KOPT-K1 (cell line): ENCODE results near the gene MATCAP1.

ENCODE experiments used
- H3K27ac ChIP-seq: fragments of 200-600 bp; sonication (generic); 2 replicates; pipeline ENCODE4 v1.5.1; 2016; ENCODE audit warnings: antibody characterized with exemption, mild to moderate bottlenecking, low read depth, low read length; ENCODE audit not compliant: poor library complexity, severe bottlenecking
- H3K36me3 ChIP-seq: fragments of 200-600 bp; sonication (generic); 2 replicates; pipeline ENCODE4 v1.5.1; 2017; ENCODE audit warnings: antibody characterized with exemption, mild to moderate bottlenecking, low read length, moderate library complexity; ENCODE audit not compliant: insufficient read depth
- H3K9me3 ChIP-seq: fragments of 200-600 bp; sonication (generic); 2 replicates; pipeline ENCODE4 v1.5.1; 2017; ENCODE audit warnings: antibody characterized with exemption, low read length, mild to moderate bottlenecking; ENCODE audit not compliant: insufficient read depth, poor library complexity, severe bottlenecking

MATCAP1 gene

GRCh38 chr16:67199808-67200198 lies 16.0 kb upstream of the MATCAP1 start:
- Histone ChIP-seq H3K9me3 (no peaks in the 10 kb centered on the region), H3K27ac (no peak overlapping the region), H3K36me3 (peaks cover 97% of the 10 kb centered on the region)

GRCh38 chr16:67199011-67199807 lies 15.4 kb upstream of the MATCAP1 start, which contains the start of gene ELMO3:
Gene ELMO3, plus strand, starts transcription at chr16:67199131. Its CDS starts 196 bp downstream, at chr16:67199327.
- Histone ChIP-seq H3K36me3 (peaks cover 99% of the 10 kb centered on the region), H3K27ac (no peak within 1 kb of the TSS)

GRCh38 chr16:67198238-67198734 lies 14.5 kb upstream of the MATCAP1 start:
- H3K9me3 ChIP-seq, result no peaks in the 10 kb centered on the region
- no peak overlapping the region for H3K27ac ChIP-seq
- H3K36me3 ChIP-seq, result peaks cover 99% of the 10 kb centered on the region

More at GRCh38 chr16:67199011-67199807, 15.4 kb upstream of the MATCAP1 start, which contains the start of gene ELMO3:
- H3K9me3 ChIP-seq, result no peaks in the 10 kb centered on the region

GRCh38 chr16:67197704-67198103 lies 13.9 kb upstream of the MATCAP1 start:
- no peaks in the 10 kb centered on the region for H3K9me3 ChIP-seq
- peaks cover 95% of the 10 kb centered on the region for H3K36me3 ChIP-seq
- no peak overlapping the region for H3K27ac ChIP-seq

- no peak overlapping the region for H3K27ac ChIP-seq
- peaks cover 87% of the 10 kb centered on the region for H3K36me3 ChIP-seq
These were observed 13.1 kb upstream of the MATCAP1 start for GRCh38 chr16:67196881-67197280.

GRCh38 chr16:67195676-67196075 lies 11.9 kb upstream of the MATCAP1 start:
- H3K9me3 ChIP-seq, result no peaks in the 10 kb centered on the region
- no peak overlapping the region for H3K27ac ChIP-seq
- H3K36me3 ChIP-seq, result peaks cover 75% of the 10 kb centered on the region

More at GRCh38 chr16:67196881-67197280, 13.1 kb upstream of the MATCAP1 start:
- H3K9me3 ChIP-seq, result no peaks in the 10 kb centered on the region

GRCh38 chr16:67194260-67194659 lies 10.5 kb upstream of the MATCAP1 start:
- Histone ChIP-seq H3K27ac (no peak overlapping the region), H3K9me3 (no peaks in the 10 kb centered on the region), H3K36me3 (peaks cover 61% of the 10 kb centered on the region)

GRCh38 chr16:67193536-67193935 lies 9.8 kb upstream of the MATCAP1 start:
- peaks cover 55% of the 10 kb centered on the region for H3K36me3 ChIP-seq
- H3K9me3 ChIP-seq, result no peaks in the 10 kb centered on the region
- peak overlapping the region; percentile 85 for H3K27ac ChIP-seq

GRCh38 chr16:67192781-67193361 lies 9.1 kb upstream of the MATCAP1 start:
- H3K27ac ChIP-seq, result peak overlapping the region; percentile 85
- H3K9me3 ChIP-seq, result no peaks in the 10 kb centered on the region

GRCh38 chr16:67191995-67192681 lies 8.4 kb upstream of the MATCAP1 start, which contains the start of gene E2F4:
Gene E2F4, plus strand, starts transcription at chr16:67192155. Its CDS starts 73 bp downstream, at chr16:67192228.
- H3K36me3 ChIP-seq, result peaks cover 41% of the 10 kb centered on the region
- no peaks in the 10 kb centered on the region for H3K9me3 ChIP-seq
- peak within 1 kb of the TSS; percentile 85 for H3K27ac ChIP-seq

More at GRCh38 chr16:67192781-67193361, 9.1 kb upstream of the MATCAP1 start:
- peaks cover 48% of the 10 kb centered on the region for H3K36me3 ChIP-seq

- Histone ChIP-seq H3K36me3 (peaks cover 34% of the 10 kb centered on the region), H3K27ac (peak overlapping the region; percentile 85), H3K9me3 (no peaks in the 10 kb centered on the region)
These were observed 7.7 kb upstream of the MATCAP1 start for GRCh38 chr16:67191411-67191994.

- Histone ChIP-seq H3K9me3 (no peaks in the 10 kb centered on the region), H3K36me3 (peaks cover 27% of the 10 kb centered on the region), H3K27ac (no peak overlapping the region)
These were observed 7.0 kb upstream of the MATCAP1 start for GRCh38 chr16:67190448-67191399.

GRCh38 chr16:67190041-67190440 lies 6.3 kb upstream of the MATCAP1 start, which contains the start of gene EXOC3L1:
Gene EXOC3L1, minus strand, starts transcription at chr16:67190136. Its CDS starts 460 bp downstream, at chr16:67189676.
- H3K27ac ChIP-seq, result no peak within 1 kb of the TSS
- no peaks in the 10 kb centered on the region for H3K9me3 ChIP-seq
- H3K36me3 ChIP-seq, result peaks cover 20% of the 10 kb centered on the region

GRCh38 chr16:67188798-67189197 lies 5.0 kb upstream of the MATCAP1 start:
- Histone ChIP-seq H3K36me3 (peaks cover 7% of the 10 kb centered on the region), H3K27ac (no peak overlapping the region), H3K9me3 (no peaks in the 10 kb centered on the region)
